Measurements from ENCODE around the gene ATL3.
"Not testable (repeated sequence)": the region's sequence is repeated elsewhere in the genome, so short reads cannot be mapped to it uniquely, and the experiment has no call there.

Gene ATL3

DNA sequence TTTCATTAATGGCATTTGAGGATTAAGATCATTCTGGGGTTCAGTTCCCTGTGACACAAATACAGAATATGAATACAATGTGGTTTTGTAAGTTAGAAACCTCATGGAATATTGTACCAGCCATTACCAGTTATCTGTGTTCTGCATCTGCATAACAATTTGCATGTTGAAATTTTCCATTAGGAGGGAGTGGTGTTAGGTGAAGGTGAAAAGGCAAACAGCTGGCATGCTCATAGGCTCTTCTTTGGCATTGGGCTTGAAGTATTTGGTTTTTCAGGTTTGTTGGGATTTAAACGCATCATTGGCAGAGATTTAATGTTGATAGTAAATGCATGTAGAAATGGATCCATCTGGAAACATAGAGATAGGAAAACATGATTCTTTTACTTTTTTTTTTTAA lies 28.7 kb upstream of the ATL3 start:
- H3K4me3 ChIP-seq (ENCODE audit: low read length), result no peak overlapping the region

DNA sequence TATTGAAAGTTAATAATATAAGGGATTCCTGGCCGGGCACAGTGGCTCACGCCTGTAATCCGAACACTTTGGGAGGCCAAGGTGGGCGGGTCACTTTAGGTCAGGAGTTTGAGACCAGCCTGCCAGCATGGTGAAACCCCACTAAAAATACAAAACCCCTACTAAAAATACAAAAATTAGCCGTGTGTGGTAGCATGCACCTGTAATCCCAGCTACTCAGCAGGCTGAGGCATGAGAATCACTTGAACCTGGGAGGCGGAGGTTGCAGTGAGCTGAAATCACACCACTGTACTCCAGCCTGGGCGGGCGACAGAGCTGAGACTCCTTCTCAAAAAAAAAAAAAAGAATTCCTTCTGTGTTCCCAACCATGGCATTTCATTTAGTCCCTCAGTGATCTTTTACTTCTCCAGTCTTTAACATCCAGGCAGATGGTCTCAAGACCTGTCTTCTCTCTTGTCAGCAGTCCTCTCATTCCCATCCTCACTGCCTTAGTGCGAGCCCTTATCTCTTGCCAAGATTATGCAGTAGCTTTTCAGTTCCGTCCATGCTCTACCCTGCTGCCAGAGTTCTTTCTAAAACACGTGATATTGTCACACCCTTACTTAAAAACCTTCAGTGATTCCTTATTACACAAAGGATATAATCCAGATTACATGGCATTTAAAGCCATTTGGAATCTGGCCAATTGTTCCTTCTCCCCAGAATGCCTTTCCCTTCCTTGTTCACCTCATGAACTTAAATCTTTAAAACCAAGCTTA lies 28.0 kb upstream of the ATL3 start:
- H3K27me3 ChIP-seq (ENCODE audit: control insufficient read depth, insufficient read depth, low read length), result no peaks in the 10 kb centered on the region
- no peaks in the 10 kb centered on the region for H3K36me3 ChIP-seq (ENCODE audit: insufficient read depth, low read length)
- no peak overlapping the region for H3K4me2 ChIP-seq (ENCODE audit: low read length)
- H3K4me3 ChIP-seq (ENCODE audit: low read length), result no peak overlapping the region
- no peaks in the 10 kb centered on the region for H3K4me1 ChIP-seq (ENCODE audit: control insufficient read depth, insufficient read depth, low read length)
- H3K9ac ChIP-seq (ENCODE audit: low read depth, low read length), result no peak overlapping the region
- no peaks in the 10 kb centered on the region for H3K9me3 ChIP-seq (replicated peaks; ENCODE audit: low read length)

More for the DNA sequence above, 28.7 kb upstream of the ATL3 start:
- Histone ChIP-seq H3K4me2 (ENCODE audit: low read length) (no peak overlapping the region), H3K36me3 (ENCODE audit: insufficient read depth, low read length) (no peaks in the 10 kb centered on the region), H3K9ac (ENCODE audit: low read depth, low read length) (no peak overlapping the region), H3K9me3 (replicated peaks; ENCODE audit: low read length) (no peaks in the 10 kb centered on the region), H3K4me1 (ENCODE audit: control insufficient read depth, insufficient read depth, low read length) (no peaks in the 10 kb centered on the region), H3K27me3 (ENCODE audit: control insufficient read depth, insufficient read depth, low read length) (no peaks in the 10 kb centered on the region)

- H3K36me3 ChIP-seq (ENCODE audit: insufficient read depth, low read length), result no peaks in the 10 kb centered on the region
- no peaks in the 10 kb centered on the region for H3K27me3 ChIP-seq (ENCODE audit: control insufficient read depth, insufficient read depth, low read length)
- no peak overlapping the region for H3K4me3 ChIP-seq (ENCODE audit: low read length)
Measured at GRCh38 chr11:63694596-63694995, 23.4 kb upstream of the ATL3 start.

GRCh38 chr11:63687845-63688244 lies 16.7 kb upstream of the ATL3 start:
- H3K36me3 ChIP-seq (ENCODE audit: insufficient read depth, low read length), result no peaks in the 10 kb centered on the region
- peaks cover 21% of the 10 kb centered on the region for H3K4me1 ChIP-seq (ENCODE audit: control insufficient read depth, insufficient read depth, low read length)
- H3K4me2 ChIP-seq (ENCODE audit: low read length), result no peak overlapping the region
- H3K4me3 ChIP-seq (ENCODE audit: low read length), result no peak overlapping the region
- no peaks in the 10 kb centered on the region for H3K27me3 ChIP-seq (ENCODE audit: control insufficient read depth, insufficient read depth, low read length)
- H3K9me3 ChIP-seq (replicated peaks; ENCODE audit: low read length), result no peaks in the 10 kb centered on the region
- H3K9ac ChIP-seq (ENCODE audit: low read depth, low read length), result no peak overlapping the region

More at GRCh38 chr11:63694596-63694995, 23.4 kb upstream of the ATL3 start:
- Histone ChIP-seq H3K9ac (ENCODE audit: low read depth, low read length) (no peak overlapping the region), H3K4me2 (ENCODE audit: low read length) (no peak overlapping the region), H3K4me1 (ENCODE audit: control insufficient read depth, insufficient read depth, low read length) (no peaks in the 10 kb centered on the region), H3K9me3 (replicated peaks; ENCODE audit: low read length) (no peaks in the 10 kb centered on the region)

- H3K9me3 ChIP-seq (replicated peaks; ENCODE audit: low read length), result no peaks in the 10 kb centered on the region
- peaks cover 25% of the 10 kb centered on the region for H3K4me1 ChIP-seq (ENCODE audit: control insufficient read depth, insufficient read depth, low read length)
Measured at GRCh38 chr11:63686926-63687325, 15.8 kb upstream of the ATL3 start.

GRCh38 chr11:63685158-63685721 lies 14.1 kb upstream of the ATL3 start:
- H3K27me3 ChIP-seq (ENCODE audit: control insufficient read depth, insufficient read depth, low read length); H3K36me3 ChIP-seq (ENCODE audit: insufficient read depth, low read length); H3K9ac ChIP-seq (ENCODE audit: low read depth, low read length); H3K4me3 ChIP-seq (ENCODE audit: low read length); H3K9me3 ChIP-seq (replicated peaks; ENCODE audit: low read length); H3K4me2 ChIP-seq (ENCODE audit: low read length): not testable (repeated sequence)
- peaks cover 30% of the 10 kb centered on the region for H3K4me1 ChIP-seq (ENCODE audit: control insufficient read depth, insufficient read depth, low read length)

More at GRCh38 chr11:63686926-63687325, 15.8 kb upstream of the ATL3 start:
- H3K27me3 ChIP-seq (ENCODE audit: control insufficient read depth, insufficient read depth, low read length), result no peaks in the 10 kb centered on the region
- H3K9ac ChIP-seq (ENCODE audit: low read depth, low read length), result no peak overlapping the region
- H3K4me2 ChIP-seq (ENCODE audit: low read length), result no peak overlapping the region
- no peaks in the 10 kb centered on the region for H3K36me3 ChIP-seq (ENCODE audit: insufficient read depth, low read length)
- no peak overlapping the region for H3K4me3 ChIP-seq (ENCODE audit: low read length)

DNA sequence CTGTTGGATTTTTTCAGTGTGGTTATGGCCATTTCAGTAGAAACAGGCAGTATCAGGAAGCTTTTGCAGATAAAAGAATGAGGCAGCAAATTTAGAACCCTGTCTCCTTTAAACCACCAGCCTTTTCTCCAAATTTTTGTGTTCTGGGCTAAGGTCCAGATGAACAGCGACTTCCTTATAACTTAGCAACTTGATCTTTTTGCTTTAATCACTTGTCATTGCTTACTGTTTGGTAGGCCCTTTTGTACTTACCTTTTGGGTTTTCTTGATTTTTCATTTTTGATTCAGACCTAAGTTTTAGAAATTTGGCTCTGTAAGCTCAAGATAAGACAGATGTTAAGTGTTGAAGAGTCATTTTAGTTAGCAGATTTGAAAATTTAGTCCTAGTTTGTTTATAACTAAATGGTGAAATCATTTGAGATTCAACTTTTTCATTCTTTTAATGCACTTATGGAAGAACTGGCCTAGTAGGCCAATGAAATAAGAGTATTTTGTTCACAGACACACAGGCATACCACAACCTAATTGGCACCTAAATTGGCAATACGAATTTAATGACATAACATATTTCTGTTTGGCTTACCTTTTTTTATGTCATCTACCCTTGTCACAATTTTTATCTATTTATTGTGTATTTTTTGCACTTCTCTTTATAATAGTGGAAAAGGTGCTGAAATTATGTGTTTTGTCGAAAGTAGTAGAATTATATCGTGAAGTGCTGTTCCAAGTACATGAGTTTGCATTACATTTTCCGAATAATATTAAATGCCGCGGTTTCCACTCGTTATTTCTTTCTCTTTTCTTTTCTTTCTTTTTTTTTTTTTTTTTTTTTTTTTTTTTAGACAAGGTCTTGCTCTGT lies 12.2 kb upstream of the ATL3 start:
- peaks cover 30% of the 10 kb centered on the region for H3K4me1 ChIP-seq (ENCODE audit: control insufficient read depth, insufficient read depth, low read length)
- peak overlapping the region; percentile 84 for H3K9ac ChIP-seq (ENCODE audit: low read depth, low read length)
- no peaks in the 10 kb centered on the region for H3K27me3 ChIP-seq (ENCODE audit: control insufficient read depth, insufficient read depth, low read length)
- peak overlapping the region; percentile 87 for H3K4me2 ChIP-seq (ENCODE audit: low read length)
- H3K9me3 ChIP-seq (replicated peaks; ENCODE audit: low read length), result no peaks in the 10 kb centered on the region
- no peaks in the 10 kb centered on the region for H3K36me3 ChIP-seq (ENCODE audit: insufficient read depth, low read length)
- peak overlapping the region; percentile 85 for H3K4me3 ChIP-seq (ENCODE audit: low read length)

GRCh38 chr11:63682066-63683021 lies 11.2 kb upstream of the ATL3 start:
- Histone ChIP-seq H3K4me3 (ENCODE audit: low read length) (peak overlapping the region; percentile 85), H3K27me3 (ENCODE audit: control insufficient read depth, insufficient read depth, low read length) (no peaks in the 10 kb centered on the region), H3K36me3 (ENCODE audit: insufficient read depth, low read length) (no peaks in the 10 kb centered on the region), H3K4me2 (ENCODE audit: low read length) (peak overlapping the region; percentile 87), H3K4me1 (ENCODE audit: control insufficient read depth, insufficient read depth, low read length) (peaks cover 30% of the 10 kb centered on the region), H3K9ac (ENCODE audit: low read depth, low read length) (peak overlapping the region; percentile 84), H3K9me3 (replicated peaks; ENCODE audit: low read length) (no peaks in the 10 kb centered on the region)

- Histone ChIP-seq H3K4me2 (ENCODE audit: low read length) (peak within 1 kb of the TSS; percentile 87), H3K4me3 (ENCODE audit: low read length) (peak within 1 kb of the TSS; percentile 85), H3K9me3 (replicated peaks; ENCODE audit: low read length) (no peaks in the 10 kb centered on the region), H3K36me3 (ENCODE audit: insufficient read depth, low read length) (no peaks in the 10 kb centered on the region), H3K4me1 (ENCODE audit: control insufficient read depth, insufficient read depth, low read length) (peaks cover 27% of the 10 kb centered on the region), H3K9ac (ENCODE audit: low read depth, low read length) (peak within 1 kb of the TSS; percentile 84), H3K27me3 (ENCODE audit: control insufficient read depth, insufficient read depth, low read length) (no peaks in the 10 kb centered on the region)
Measured at GRCh38 chr11:63681321-63682065, 10.3 kb upstream of the ATL3 start, which contains the start of gene RTN3. Gene RTN3, plus strand, starts transcription at chr11:63681500. Its CDS starts 137 bp downstream, at chr11:63681637.

- peak overlapping the region; percentile 87 for H3K4me2 ChIP-seq (ENCODE audit: low read length)
- H3K9ac ChIP-seq (ENCODE audit: low read depth, low read length), result peak overlapping the region; percentile 84
- peak overlapping the region; percentile 85 for H3K4me3 ChIP-seq (ENCODE audit: low read length)
- no peaks in the 10 kb centered on the region for H3K27me3 ChIP-seq (ENCODE audit: control insufficient read depth, insufficient read depth, low read length)
- no peaks in the 10 kb centered on the region for H3K36me3 ChIP-seq (ENCODE audit: insufficient read depth, low read length)
- no peaks in the 10 kb centered on the region for H3K9me3 ChIP-seq (replicated peaks; ENCODE audit: low read length)
- peaks cover 27% of the 10 kb centered on the region for H3K4me1 ChIP-seq (ENCODE audit: control insufficient read depth, insufficient read depth, low read length)
Measured at GRCh38 chr11:63680834-63681320, 9.7 kb upstream of the ATL3 start.

All from skeletal muscle satellite cell (primary cell).